HepG2 (cell line): ENCODE measurements around the gene CAPZA1. TPM values are rescaled to one million over a fixed set of nuclear protein-coding genes. Genes with fewer than 3 reads are reported as not detected.

Experiments
- BCLAF1 ChIP-seq: fragments of 450-650 bp; IDR thresholded peaks from 2 replicates; pipeline ENCODE4 v1.6.1; 2017; ENCODE audit warnings: mild to moderate bottlenecking
- GATAD2A ChIP-seq: IDR thresholded peaks from 2 replicates; pipeline ENCODE4 v1.6.1; 2016
- NR2C2 ChIP-seq: sonication (generic); formaldehyde crosslinking; IDR thresholded peaks from 2 replicates; pipeline ENCODE4 v1.4.0; 2020; ENCODE audit warnings: missing genetic modification reagents, mild to moderate bottlenecking, moderate library complexity, borderline replicate concordance
- PATZ1 ChIP-seq: sonication (generic); formaldehyde crosslinking; IDR thresholded peaks from 2 replicates; pipeline ENCODE4 v1.4.0; 2020; ENCODE audit warnings: missing genetic modification reagents
- XRCC5 ChIP-seq: fragments of 200-400 bp; formaldehyde crosslinking; optimal IDR thresholded peaks from 2 replicates; pipeline ENCODE3; 2017; ENCODE audit warnings: mild to moderate bottlenecking, low read length
- ZNF350 ChIP-seq: sonication (generic); formaldehyde crosslinking; IDR thresholded peaks from 2 replicates; pipeline ENCODE4 v1.4.0; 2020; ENCODE audit warnings: mild to moderate bottlenecking, low read depth, missing genetic modification reagents, borderline replicate concordance
- ZNF484 ChIP-seq: sonication (generic); formaldehyde crosslinking; IDR thresholded peaks from 2 replicates; pipeline ENCODE4 v1.5.1; 2020; ENCODE audit warnings: mild to moderate bottlenecking, low read depth, missing genetic modification reagents, borderline replicate concordance
- polyA plus RNA-seq, 8 experiments: library from polyadenylated mRNA; depleted of rRNA in 3 of 8; stranded (reverse) in 7 of 8; unstranded in 1 of 8; fragments of >200 nt; fragmentation: Illumina TruSeq in 4 of 8; extraction: Trizol in 4 of 8; gene quantifications; 2 replicates each; pipeline versions ENCODE4 v1.2.1 to v1.2.3, GENCODE V29; 2011 to 2016; ENCODE audit warnings: low read depth in 4 of 8, missing spikeins in 1 of 8, mixed read lengths in 1 of 8; ENCODE audit not compliant: insufficient read depth in 1 of 8
- total RNA-seq, 5 experiments: library from RNA; depleted of rRNA; stranded (reverse); fragments of >200 nt; fragmentation: Illumina TruSeq; extraction: Trizol; gene quantifications; 2 replicates each; pipeline ENCODE4 v1.2.3, GENCODE V29; 2016; ENCODE audit warnings: low read depth in 1 of 5
- TF ChIP-seq, protein P1 (sequence below): sonication (generic); formaldehyde crosslinking; IDR thresholded peaks from 2 replicates; pipeline ENCODE4 v1.4.0; 2020; ENCODE audit warnings: low read depth, missing genetic modification reagents
- TF ChIP-seq, protein P2 (sequence below): sonication (generic); formaldehyde crosslinking; IDR thresholded peaks from 2 replicates; pipeline ENCODE4 v1.5.1; 2020; ENCODE audit warnings: mild to moderate bottlenecking, missing genetic modification reagents, moderate library complexity
- TF ChIP-seq, protein P3 (sequence below): sonication (generic); formaldehyde crosslinking; IDR thresholded peaks from 2 replicates; pipeline ENCODE4 v1.4.0; 2020; ENCODE audit warnings: missing genetic modification reagents, mild to moderate bottlenecking, borderline replicate concordance

CAPZA1 gene
- total and polyA plus RNA-seq, 2 of the 13 experiments (the other 11 are each of a cell fraction or from before 2014, with no cell fraction given) = 67.0 to 117 TPM

DNA sequence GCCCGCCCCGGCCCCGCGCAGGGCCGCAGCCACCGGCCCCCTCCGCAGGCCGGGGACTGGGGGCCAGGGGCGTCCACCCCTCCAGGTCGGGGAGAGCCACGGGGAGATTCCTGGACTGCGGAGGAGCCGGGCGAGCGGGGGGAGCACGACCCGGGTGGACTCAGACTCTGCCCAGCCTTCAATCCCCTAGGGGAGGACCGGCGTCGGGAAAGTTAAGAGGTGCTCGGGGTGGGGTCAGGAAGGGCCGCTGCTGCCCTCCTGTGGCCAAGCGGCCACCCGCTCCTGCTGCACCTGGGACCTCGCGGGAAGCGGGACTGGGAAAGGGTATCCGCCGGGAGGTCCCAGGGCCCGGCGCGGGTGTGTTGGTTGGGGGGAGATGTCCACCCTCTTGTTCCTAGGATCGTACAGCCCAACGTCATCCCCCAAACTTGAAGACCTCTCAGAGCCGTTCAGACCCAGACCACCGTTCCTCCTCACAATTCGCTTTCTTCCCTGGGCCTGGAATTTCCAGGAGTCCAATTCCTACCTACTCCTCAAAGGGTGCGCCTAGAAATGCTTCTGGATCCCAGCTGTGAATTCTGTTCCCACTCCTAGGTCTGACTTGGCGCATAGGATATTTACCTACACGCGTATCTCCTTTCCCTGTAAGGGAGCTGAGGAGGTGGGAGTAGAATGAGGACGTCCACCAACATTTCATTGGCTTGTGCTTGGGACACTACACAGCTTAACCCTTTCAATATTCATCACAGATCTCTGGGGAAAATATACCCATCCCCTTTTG, 87.8 kb downstream of the CAPZA1 start (continued):
- TF ChIP-seq, protein P1, sequence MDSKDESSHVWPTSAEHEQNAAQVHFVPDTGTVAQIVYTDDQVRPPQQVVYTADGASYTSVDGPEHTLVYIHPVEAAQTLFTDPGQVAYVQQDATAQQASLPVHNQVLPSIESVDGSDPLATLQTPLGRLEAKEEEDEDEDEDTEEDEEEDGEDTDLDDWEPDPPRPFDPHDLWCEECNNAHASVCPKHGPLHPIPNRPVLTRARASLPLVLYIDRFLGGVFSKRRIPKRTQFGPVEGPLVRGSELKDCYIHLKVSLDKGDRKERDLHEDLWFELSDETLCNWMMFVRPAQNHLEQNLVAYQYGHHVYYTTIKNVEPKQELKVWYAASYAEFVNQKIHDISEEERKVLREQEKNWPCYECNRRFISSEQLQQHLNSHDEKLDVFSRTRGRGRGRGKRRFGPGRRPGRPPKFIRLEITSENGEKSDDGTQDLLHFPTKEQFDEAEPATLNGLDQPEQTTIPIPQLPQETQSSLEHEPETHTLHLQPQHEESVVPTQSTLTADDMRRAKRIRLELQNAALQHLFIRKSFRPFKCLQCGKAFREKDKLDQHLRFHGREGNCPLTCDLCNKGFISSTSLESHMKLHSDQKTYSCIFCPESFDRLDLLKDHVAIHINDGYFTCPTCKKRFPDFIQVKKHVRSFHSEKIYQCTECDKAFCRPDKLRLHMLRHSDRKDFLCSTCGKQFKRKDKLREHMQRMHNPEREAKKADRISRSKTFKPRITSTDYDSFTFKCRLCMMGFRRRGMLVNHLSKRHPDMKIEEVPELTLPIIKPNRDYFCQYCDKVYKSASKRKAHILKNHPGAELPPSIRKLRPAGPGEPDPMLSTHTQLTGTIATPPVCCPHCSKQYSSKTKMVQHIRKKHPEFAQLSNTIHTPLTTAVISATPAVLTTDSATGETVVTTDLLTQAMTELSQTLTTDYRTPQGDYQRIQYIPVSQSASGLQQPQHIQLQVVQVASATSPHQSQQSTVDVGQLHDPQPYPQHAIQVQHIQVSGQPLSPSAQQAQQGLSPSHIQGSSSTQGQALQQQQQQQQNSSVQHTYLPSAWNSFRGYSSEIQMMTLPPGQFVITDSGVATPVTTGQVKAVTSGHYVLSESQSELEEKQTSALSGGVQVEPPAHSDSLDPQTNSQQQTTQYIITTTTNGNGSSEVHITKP (CRISPR knock-in tag) = peak; percentile 72
- TF ChIP-seq BCLAF1 (no peak), PATZ1 (CRISPR knock-in tag) (peak; percentile 86), XRCC5 (peak; percentile 42), ZNF484 (CRISPR knock-in tag) (no peak), GATAD2A (peak; percentile 47), ZNF350 (CRISPR knock-in tag) (no peak; the same call in 1 of the 2 replicates), NR2C2 (CRISPR knock-in tag) (peak; percentile 17; the same call in 1 of the 2 replicates)
- TF ChIP-seq, protein P2, sequence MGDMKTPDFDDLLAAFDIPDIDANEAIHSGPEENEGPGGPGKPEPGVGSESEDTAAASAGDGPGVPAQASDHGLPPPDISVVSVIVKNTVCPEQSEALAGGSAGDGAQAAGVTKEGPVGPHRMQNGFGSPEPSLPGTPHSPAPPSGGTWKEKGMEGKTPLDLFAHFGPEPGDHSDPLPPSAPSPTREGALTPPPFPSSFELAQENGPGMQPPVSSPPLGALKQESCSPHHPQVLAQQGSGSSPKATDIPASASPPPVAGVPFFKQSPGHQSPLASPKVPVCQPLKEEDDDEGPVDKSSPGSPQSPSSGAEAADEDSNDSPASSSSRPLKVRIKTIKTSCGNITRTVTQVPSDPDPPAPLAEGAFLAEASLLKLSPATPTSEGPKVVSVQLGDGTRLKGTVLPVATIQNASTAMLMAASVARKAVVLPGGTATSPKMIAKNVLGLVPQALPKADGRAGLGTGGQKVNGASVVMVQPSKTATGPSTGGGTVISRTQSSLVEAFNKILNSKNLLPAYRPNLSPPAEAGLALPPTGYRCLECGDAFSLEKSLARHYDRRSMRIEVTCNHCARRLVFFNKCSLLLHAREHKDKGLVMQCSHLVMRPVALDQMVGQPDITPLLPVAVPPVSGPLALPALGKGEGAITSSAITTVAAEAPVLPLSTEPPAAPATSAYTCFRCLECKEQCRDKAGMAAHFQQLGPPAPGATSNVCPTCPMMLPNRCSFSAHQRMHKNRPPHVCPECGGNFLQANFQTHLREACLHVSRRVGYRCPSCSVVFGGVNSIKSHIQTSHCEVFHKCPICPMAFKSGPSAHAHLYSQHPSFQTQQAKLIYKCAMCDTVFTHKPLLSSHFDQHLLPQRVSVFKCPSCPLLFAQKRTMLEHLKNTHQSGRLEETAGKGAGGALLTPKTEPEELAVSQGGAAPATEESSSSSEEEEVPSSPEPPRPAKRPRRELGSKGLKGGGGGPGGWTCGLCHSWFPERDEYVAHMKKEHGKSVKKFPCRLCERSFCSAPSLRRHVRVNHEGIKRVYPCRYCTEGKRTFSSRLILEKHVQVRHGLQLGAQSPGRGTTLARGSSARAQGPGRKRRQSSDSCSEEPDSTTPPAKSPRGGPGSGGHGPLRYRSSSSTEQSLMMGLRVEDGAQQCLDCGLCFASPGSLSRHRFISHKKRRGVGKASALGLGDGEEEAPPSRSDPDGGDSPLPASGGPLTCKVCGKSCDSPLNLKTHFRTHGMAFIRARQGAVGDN (CRISPR knock-in tag) = peak; percentile 66
- TF ChIP-seq, protein P3, sequence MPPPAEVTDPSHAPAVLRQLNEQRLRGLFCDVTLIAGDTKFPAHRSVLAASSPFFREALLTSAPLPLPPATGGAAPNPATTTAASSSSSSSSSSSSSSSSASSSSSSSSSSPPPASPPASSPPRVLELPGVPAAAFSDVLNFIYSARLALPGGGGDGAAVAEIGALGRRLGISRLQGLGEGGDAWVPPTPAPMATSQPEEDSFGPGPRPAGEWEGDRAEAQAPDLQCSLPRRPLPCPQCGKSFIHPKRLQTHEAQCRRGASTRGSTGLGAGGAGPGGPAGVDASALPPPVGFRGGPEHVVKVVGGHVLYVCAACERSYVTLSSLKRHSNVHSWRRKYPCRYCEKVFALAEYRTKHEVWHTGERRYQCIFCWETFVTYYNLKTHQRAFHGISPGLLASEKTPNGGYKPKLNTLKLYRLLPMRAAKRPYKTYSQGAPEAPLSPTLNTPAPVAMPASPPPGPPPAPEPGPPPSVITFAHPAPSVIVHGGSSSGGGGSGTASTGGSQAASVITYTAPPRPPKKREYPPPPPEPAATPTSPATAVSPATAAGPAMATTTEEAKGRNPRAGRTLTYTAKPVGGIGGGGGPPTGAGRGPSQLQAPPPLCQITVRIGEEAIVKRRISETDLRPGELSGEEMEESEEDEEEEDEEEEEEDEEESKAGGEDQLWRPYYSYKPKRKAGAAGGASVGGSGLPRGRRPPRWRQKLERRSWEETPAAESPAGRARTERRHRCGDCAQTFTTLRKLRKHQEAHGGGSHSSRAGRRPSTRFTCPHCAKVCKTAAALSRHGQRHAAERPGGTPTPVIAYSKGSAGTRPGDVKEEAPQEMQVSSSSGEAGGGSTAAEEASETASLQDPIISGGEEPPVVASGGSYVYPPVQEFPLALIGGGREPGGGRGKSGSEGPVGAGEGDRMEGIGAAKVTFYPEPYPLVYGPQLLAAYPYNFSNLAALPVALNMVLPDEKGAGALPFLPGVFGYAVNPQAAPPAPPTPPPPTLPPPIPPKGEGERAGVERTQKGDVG = no peak
